Esophagus (tissue), 2 donors: ENCODE results near the gene SPATA31E1. TPM values are rescaled to one million over a fixed set of nuclear protein-coding genes. Genes with fewer than 3 reads are reported as not detected.
"Not testable (repeated sequence)": the region's sequence is repeated elsewhere in the genome, so short reads cannot be mapped to it uniquely, and the experiment has no call there.

Experiments used
- H3K27ac ChIP-seq, 2 donors: one replicate each; pipeline ENCODE4 v1.5.1; 2013; ENCODE audit warnings: low read depth in 2 of 2, mild to moderate bottlenecking in 2 of 2, inconsistent platforms in 1 of 2, low read length in 1 of 2, moderate library complexity in 1 of 2
- H3K27me3 ChIP-seq, 2 donors: one replicate each; pipeline ENCODE4 v1.6.1; 2013; ENCODE audit warnings: low read length in 2 of 2, control low read depth in 1 of 2, mild to moderate bottlenecking in 1 of 2; ENCODE audit not compliant: insufficient read depth in 2 of 2, control insufficient read depth in 1 of 2
- H3K36me3 ChIP-seq, 2 donors: one replicate each; pipeline ENCODE4 v1.6.1; 2013; ENCODE audit warnings: low read length in 1 of 2; ENCODE audit not compliant: control insufficient read depth in 2 of 2, insufficient read depth in 2 of 2
- H3K4me1 ChIP-seq, 2 donors: one replicate each; pipeline ENCODE4 v1.6.1; 2013; ENCODE audit warnings: low read length in 1 of 2; ENCODE audit not compliant: control insufficient read depth in 2 of 2, insufficient read depth in 2 of 2
- H3K4me3 ChIP-seq, 2 donors: one replicate each; pipeline ENCODE4 v1.5.1; 2013; ENCODE audit warnings: low read length in 2 of 2, mild to moderate bottlenecking in 2 of 2, low read depth in 1 of 2, moderate library complexity in 1 of 2
- H3K9me3 ChIP-seq, 2 donors: one replicate each; pipeline ENCODE4 v1.6.1; 2013; ENCODE audit warnings: mild to moderate bottlenecking in 2 of 2, low read depth in 1 of 2, low read length in 1 of 2, moderate library complexity in 1 of 2; ENCODE audit not compliant: control insufficient read depth in 2 of 2, insufficient read depth in 1 of 2
- WGBS, 2 donors: extraction: QIAGEN DNeasy Blood & Tissue Kit; methylation state at CpG; one replicate each; pipeline ENCODE4 v1.1.7; 2013; 5-methylcytosine and 5-hydroxymethylcytosine counted together
- polyA plus RNA-seq, 2 donors: library from polyadenylated mRNA; stranded (reverse); fragments of 200-250 nt; gene quantifications; one replicate each; pipeline ENCODE4 v1.2.3, GENCODE V29; 2013
- donor health status: healthy with polysubstance abuse.
- donor health status: Bipolar disorder and iron deficiency.

SPATA31E1 gene
- polyA plus RNA-seq, 2 donors = not detected

DNA sequence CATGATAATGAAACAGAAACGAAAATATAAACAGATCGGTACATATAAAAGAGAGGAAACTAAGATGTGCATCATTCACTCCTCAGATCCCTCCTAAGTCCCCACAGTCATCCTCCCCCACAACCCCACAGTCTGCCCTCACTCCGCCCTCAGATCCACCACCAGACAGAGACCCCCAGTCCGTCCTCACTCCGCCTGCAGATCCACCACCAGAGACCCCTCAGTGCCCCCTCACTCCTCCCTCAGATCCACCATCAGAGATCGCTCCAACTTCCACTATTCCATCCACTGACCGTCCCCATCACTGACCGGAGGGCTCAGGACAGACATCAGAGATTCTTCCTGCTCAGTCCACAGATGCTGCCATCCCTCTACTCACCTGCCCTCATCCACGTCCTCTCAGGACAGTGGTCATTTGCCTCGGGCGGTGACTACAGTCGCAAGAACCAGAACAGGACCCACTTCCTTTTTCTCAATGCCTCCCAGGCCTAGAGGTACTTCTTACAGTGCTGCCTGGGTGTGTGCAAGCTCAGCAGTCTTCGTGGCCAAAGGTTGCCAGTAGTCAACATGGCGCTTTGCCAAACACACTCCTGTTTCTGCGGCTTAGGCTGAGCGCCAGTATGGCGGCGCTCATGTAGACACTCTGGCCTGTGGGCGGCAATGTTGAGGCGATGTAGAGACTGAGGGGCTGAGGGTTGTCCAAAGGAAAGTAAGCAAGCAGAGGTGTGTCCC, 26.8 kb downstream of the SPATA31E1 start:
- WGBS, 2 donors = 79 to 84% methylated on average over 20 of the region's 20 CpGs
- H3K27me3 ChIP-seq = no peaks in the 10 kb centered on the region
- no peaks in the 10 kb centered on the region for H3K36me3 ChIP-seq
- no peak overlapping the region for H3K27ac ChIP-seq
- no peaks in the 10 kb centered on the region for H3K4me1 ChIP-seq
- no peaks in the 10 kb centered on the region for H3K9me3 ChIP-seq
- H3K4me3 ChIP-seq = no peak overlapping the region

DNA sequence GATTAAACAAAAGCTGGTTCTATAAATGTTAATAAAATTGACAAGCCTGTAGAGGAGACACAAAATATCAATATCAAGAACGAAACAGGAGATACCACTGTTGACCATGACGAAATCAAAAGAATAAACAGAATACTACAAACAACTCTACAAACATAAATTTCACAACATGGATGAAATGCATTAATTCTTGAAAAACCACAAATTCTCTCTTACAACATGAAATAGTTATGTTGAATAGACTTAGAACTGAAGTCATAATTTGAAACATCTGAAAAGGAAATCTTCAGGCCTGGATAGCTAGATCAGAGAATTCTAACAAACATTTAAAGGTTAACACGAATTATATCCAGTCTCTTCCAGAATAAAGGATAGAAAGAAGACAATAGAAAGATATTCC, 28.1 kb downstream of the SPATA31E1 start:
- Histone ChIP-seq H3K4me3 (no peak overlapping the region), H3K27ac (no peak overlapping the region), H3K36me3 (no peaks in the 10 kb centered on the region), H3K4me1 (no peaks in the 10 kb centered on the region), H3K9me3 (no peaks in the 10 kb centered on the region), H3K27me3 (no peaks in the 10 kb centered on the region)
- WGBS, 2 donors = 67 to 81% methylated on average over 3 of the region's 3 CpGs

DNA sequence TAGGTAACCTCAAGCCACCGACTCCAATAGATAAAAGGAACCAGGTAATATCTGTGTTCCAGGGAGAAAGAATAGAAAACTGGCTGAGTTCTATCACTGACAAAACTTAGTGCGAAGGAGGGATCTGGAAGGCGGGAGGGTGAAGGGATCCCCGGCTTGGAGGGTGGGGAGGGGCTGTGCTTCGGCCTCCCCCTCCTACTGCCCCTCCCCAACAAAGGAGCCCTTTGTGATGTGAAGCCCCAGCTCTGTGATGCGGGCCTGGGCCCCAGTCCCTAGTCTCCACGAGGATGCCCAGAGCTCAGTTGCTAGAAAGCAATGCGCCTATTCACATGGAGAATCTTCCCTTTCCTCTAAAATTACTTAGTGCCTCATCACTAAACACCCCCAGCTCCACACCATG, 35.0 kb downstream of the SPATA31E1 start, which contains the start of gene SPATA31C1:
SPATA31C1 (plus strand) TSS at position 301 of the 400 bp plus-strand sequence.
- WGBS, 2 donors = no CpG with 5 or more reads among the region's 8 CpGs
- H3K4me3 ChIP-seq, H3K4me1 ChIP-seq, H3K9me3 ChIP-seq, H3K27me3 ChIP-seq, H3K27ac ChIP-seq, H3K36me3 ChIP-seq: not testable (repeated sequence)

DNA sequence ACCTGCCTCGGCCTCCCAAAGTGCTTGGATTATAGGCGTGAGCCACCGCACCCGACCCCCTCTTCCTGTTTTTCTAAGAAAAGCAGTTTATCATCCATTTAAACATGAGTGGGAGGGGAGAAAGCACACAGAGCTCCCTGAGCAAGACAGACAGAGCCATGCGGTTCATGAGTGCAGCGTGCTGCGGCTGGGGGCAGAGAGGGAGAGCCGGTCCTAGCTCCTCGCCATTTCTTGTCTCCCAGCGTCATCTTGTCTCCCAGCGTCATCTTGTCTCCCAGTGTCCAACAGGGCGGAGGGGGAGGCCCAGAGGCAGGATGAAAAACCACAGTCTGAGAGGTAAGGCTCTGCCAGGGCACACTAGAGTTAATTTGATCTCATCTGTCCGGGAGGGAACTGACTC, 36.3 kb downstream of the SPATA31E1 start:
- H3K27me3 ChIP-seq, H3K4me1 ChIP-seq, H3K9me3 ChIP-seq, H3K27ac ChIP-seq, H3K36me3 ChIP-seq, H3K4me3 ChIP-seq: not testable (repeated sequence)
- 74 to 76% methylated on average over 12 of the region's 13 CpGs for WGBS, 2 donors

DNA sequence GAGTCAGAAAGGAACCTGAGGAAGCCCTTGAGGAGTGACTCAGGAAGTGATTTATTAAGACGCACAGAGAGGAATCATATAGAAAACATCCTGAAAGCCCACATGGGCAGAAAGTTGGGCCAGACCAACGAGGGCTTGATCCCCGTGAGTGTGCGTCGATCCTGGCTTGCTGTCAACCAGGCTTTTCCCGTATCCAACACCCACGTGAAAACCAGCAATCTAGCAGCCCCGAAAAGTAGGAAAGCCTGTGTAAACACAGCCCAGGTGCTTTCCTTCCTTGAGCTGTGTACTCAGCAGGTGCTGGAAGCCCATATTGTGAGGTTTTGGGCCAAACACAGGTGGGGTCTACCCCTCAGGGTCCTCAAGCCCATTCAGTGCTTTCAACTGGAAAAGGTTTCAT, 38.9 kb downstream of the SPATA31E1 start:
- H3K27ac ChIP-seq, H3K9me3 ChIP-seq, H3K27me3 ChIP-seq, H3K36me3 ChIP-seq, H3K4me3 ChIP-seq, H3K4me1 ChIP-seq: not testable (repeated sequence)
- WGBS, 2 donors = 70 to 78% methylated on average over 8 of the region's 8 CpGs

DNA sequence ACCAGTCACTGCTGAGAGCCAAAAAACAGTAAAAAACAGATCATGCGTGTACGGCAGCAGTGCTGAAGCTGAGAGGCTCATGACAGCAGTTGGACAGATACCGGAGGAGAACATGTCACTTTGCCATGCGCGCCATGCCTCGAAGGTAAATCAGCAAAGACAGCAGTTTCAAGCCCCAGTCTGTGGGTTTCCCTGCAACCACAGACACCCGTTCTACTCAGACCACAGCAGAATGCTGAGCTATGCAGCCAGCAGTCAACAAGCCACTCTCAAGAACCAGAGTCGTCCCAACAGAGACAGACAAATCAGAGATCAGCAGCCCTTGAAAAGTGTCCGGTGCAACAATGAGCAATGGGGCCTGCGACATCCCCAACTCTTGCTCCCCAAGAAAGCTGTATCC, 40.3 kb downstream of the SPATA31E1 start:
- not testable (repeated sequence) for H3K9me3 ChIP-seq, H3K27me3 ChIP-seq, H3K4me1 ChIP-seq, H3K36me3 ChIP-seq, H3K4me3 ChIP-seq, H3K27ac ChIP-seq
- 47 to 70% methylated on average over 10 of the region's 10 CpGs for WGBS, 2 donors

DNA sequence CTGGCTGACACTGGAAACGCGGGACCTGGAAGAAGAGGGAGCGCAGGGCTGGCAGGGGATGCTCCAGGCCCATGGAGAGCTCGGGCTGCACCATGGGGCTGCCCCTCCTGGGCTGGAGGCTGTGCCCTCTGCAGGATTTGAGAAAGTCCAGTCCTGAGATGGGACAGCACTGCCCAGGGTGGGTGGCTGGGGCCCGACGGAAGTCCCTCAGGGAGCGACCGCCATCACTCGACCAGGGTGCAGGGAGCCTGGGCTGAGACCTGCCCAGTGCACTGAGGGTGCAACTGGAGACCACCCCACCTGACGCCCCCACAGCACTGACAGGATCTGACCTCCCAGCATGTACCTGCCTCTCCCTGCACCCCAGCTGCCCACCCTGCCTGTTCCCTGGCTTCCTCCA, 42.2 kb downstream of the SPATA31E1 start:
- not testable (repeated sequence) for H3K4me1 ChIP-seq, H3K4me3 ChIP-seq, H3K27me3 ChIP-seq, H3K9me3 ChIP-seq, H3K27ac ChIP-seq, H3K36me3 ChIP-seq
- 94 to 97% methylated on average over 5 to 10 of the region's 10 CpGs for WGBS, 2 donors

DNA sequence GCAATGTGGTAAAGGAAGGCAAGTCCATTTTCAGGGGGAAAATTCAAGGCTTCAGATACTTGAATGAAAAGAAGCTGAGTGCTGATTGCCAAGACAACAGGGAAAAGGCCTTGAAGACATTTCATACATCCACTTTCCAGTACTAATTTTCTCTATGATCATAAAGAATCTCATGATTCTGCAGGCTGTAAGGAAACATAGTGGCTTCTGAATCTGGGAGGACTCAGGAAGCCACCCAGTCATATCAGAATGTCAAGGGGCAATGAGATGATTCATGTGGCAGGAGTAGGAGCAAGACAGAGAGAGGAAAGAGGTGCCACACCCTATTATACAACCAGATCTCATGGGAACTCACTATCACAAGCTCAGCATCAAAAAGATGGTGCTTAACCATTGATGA, 46.5 kb downstream of the SPATA31E1 start:
- H3K27me3 ChIP-seq, H3K4me1 ChIP-seq, H3K36me3 ChIP-seq, H3K9me3 ChIP-seq, H3K27ac ChIP-seq, H3K4me3 ChIP-seq: not testable (repeated sequence)

DNA sequence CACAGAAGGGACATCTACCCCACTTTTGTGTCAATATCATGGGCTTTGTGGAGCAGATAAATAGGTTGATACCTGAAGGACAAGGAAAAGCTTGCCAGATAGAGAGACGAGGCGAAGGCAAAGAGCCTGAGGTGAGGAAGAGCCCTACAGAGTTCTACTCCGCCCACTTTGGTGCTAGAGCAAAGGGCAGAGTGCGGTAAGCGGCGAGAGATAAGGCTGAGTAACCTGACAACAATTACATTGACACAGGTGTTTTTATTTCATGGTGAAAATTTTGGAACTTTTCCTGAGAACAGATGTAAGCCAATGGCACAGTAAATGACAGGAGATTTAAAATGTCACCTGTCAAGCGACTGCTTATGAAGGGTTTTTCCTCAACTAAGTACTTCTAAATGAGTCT, 51.8 kb downstream of the SPATA31E1 start:
- 62 to 78% methylated on average over 7 of the region's 7 CpGs for WGBS, 2 donors
- H3K27me3 ChIP-seq, H3K4me3 ChIP-seq, H3K36me3 ChIP-seq, H3K4me1 ChIP-seq, H3K9me3 ChIP-seq, H3K27ac ChIP-seq: not testable (repeated sequence)

DNA sequence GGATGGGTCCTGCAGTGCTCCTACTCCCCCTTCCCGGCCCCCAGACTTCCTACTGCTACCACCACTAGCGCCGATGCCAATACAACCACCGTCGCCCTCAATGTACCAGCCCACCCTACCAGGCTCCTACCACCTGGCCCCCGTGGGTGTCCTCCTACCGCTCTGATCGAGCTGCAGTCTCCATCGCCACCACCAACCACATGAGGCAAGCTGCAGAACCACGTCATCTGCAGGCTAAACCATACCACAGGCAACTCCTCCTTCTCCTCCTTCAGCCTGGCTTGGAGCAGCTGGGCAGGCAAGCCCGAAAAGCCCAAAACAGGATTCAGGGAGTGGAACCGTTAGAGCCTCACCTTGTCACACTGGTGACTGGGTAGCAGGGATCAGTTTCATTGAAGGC, 54.7 kb downstream of the SPATA31E1 start:
- H3K9me3 ChIP-seq = not testable (repeated sequence)

More for the DNA sequence above, 54.7 kb downstream of the SPATA31E1 start:
- H3K4me3 ChIP-seq, H3K27me3 ChIP-seq, H3K36me3 ChIP-seq, H3K4me1 ChIP-seq, H3K27ac ChIP-seq: not testable (repeated sequence)
- 70 to 83% methylated on average over 2 to 12 of the region's 12 CpGs for WGBS, 2 donors
